GM12878 (cell line): ENCODE results near the gene GARNL3. TPM values are rescaled to one million over a fixed set of nuclear protein-coding genes. Genes with fewer than 3 reads are reported as not detected.

ENCODE experiments used
- ATAC-seq: fragments of 200-7000 bp; cut with Tn5 transposase; 3 replicates; pipeline ENCODE4 v1.9.1; 2020; ENCODE audit warnings: mild to moderate bottlenecking, moderate library complexity
- BruUV-seq: library from RNA; stranded (reverse); fragments of 400-500 nt; replicated peaks from 2 replicates; lab custom pipeline; 2021; lab: Mats Ljungman, UMichigan
- CTCF ChIA-PET: fragments of 300-600 bp; sonication (Branson Sonifier 250); formaldehyde crosslinking; extraction: SDS; loops from one replicate; lab custom pipeline; 2021; ENCODE audit warnings: inconsistent platforms; lab: Yijun Ruan, JAX
- POLR2A ChIA-PET: fragments of 350-600 bp; formaldehyde crosslinking; extraction: SDS; loops from one replicate; lab custom pipeline; 2021; ENCODE audit warnings: inconsistent platforms; lab: Charles Lee
- RAD21 ChIA-PET: fragments of 300-600 bp; sonication (Branson Sonifier 250); formaldehyde crosslinking; loops from one replicate; lab custom pipeline; 2023; ENCODE audit warnings: antibody characterized with exemption; ENCODE audit not compliant: unreplicated experiment; lab: Charles Lee
- SMC1A ChIA-PET: fragments of 300-600 bp; sonication (Branson Sonifier 250); formaldehyde crosslinking; loops from one replicate; lab custom pipeline; 2023; ENCODE audit not compliant: unreplicated experiment, uncharacterized antibody; lab: Charles Lee
- DNase-seq: peaks from one replicate; pipeline ENCODE4 v3.0.0-alpha.2; 2011; ENCODE audit warnings: low read depth, low spot score
- FAIRE-seq: peaks from 3 replicates; lab custom pipeline; 2011; peaks lifted over from hg19 to GRCh38; lab: Jason Lieb, UNC
- H2AFZ ChIP-seq: 2 replicates; pipeline ENCODE4 v1.6.0; 2011; ENCODE audit warnings: low read depth, low read length, control low read depth; ENCODE audit not compliant: control insufficient read depth
- H3K27ac ChIP-seq: 2 replicates; pipeline ENCODE4 v1.5.1; 2011; ENCODE audit warnings: control low read depth; ENCODE audit not compliant: control insufficient read depth, insufficient read depth
- H3K27me3 ChIP-seq, 2 experiments: replicated peaks in 1 of 2; 2 replicates each; pipeline versions ENCODE4 v1.6.0 to v1.6.1; 2011; ENCODE audit warnings: low read length in 1 of 2; ENCODE audit not compliant: control insufficient read depth in 2 of 2, insufficient read depth in 2 of 2
- H3K36me3 ChIP-seq, 2 experiments: 2 replicates each; pipeline ENCODE4 v1.5.1; 2011; ENCODE audit warnings: low read length in 1 of 2; ENCODE audit not compliant: control insufficient read depth in 2 of 2, insufficient read depth in 2 of 2
- H3K4me1 ChIP-seq: 2 replicates; pipeline ENCODE4 v1.6.1; 2011; ENCODE audit warnings: mild to moderate bottlenecking, low read length, moderate library complexity, mixed read lengths; ENCODE audit not compliant: control insufficient read depth, insufficient read depth
- H3K4me2 ChIP-seq: 2 replicates; pipeline ENCODE4 v1.6.0; 2011; ENCODE audit warnings: control low read depth; ENCODE audit not compliant: control insufficient read depth, insufficient read depth
- H3K4me3 ChIP-seq: fragments of 200-600 bp; sonication (generic); 2 replicates; pipeline ENCODE4 v1.5.1; 2016
- H3K79me2 ChIP-seq: 2 replicates; pipeline ENCODE4 v1.6.0; 2011; ENCODE audit warnings: low read length; ENCODE audit not compliant: control insufficient read depth, insufficient read depth
- H3K9ac ChIP-seq: 2 replicates; pipeline ENCODE4 v1.8.0; 2011; ENCODE audit warnings: low read length, control low read depth, mixed read lengths; ENCODE audit not compliant: control insufficient read depth, insufficient read depth
- H3K9me3 ChIP-seq: replicated peaks from 3 replicates; pipeline ENCODE4 v1.5.1; 2011; ENCODE audit warnings: mild to moderate bottlenecking, low read length; ENCODE audit not compliant: control insufficient read depth, insufficient read depth
- H4K20me1 ChIP-seq: 2 replicates; pipeline ENCODE4 v1.6.0; 2011; ENCODE audit not compliant: control insufficient read depth, insufficient read depth
- ETV6 ChIP-seq, 2 experiments: fragments of 450-650 bp in 1 of 2; IDR thresholded peaks in 1 of 2; conservative IDR thresholded peaks in 1 of 2; 2 replicates each; pipeline ENCODE4 v1.6.1; 2014; ENCODE audit warnings: antibody characterized with exemption in 1 of 2, borderline replicate concordance in 1 of 2, low read depth in 1 of 2, mild to moderate bottlenecking in 1 of 2, moderate library complexity in 1 of 2
- EZH2 ChIP-seq: IDR thresholded peaks from 2 replicates; pipeline ENCODE4 v1.6.1; 2012; ENCODE audit warnings: low read depth, mild to moderate bottlenecking, control low read depth, inconsistent platforms, low read length, borderline replicate concordance; ENCODE audit not compliant: control insufficient read depth
- HCFC1 ChIP-seq: fragments of 150-350 bp; IDR thresholded peaks from 2 replicates; pipeline ENCODE4 v1.6.1; 2014; ENCODE audit warnings: low read length
- HDGF ChIP-seq: fragments of 450-650 bp; IDR thresholded peaks from 2 replicates; pipeline ENCODE4 v1.6.1; 2016; ENCODE audit warnings: antibody characterized with exemption
- KLF5 ChIP-seq: fragments of 450-650 bp; IDR thresholded peaks from 2 replicates; pipeline ENCODE4 v1.6.1; 2014; ENCODE audit warnings: mild to moderate bottlenecking; ENCODE audit not compliant: partially characterized antibody
- MEF2B ChIP-seq: fragments of 450-650 bp; IDR thresholded peaks from 2 replicates; pipeline ENCODE4 v1.6.1; 2018; ENCODE audit warnings: mild to moderate bottlenecking, moderate library complexity; ENCODE audit not compliant: partially characterized antibody, poor library complexity, severe bottlenecking
- MYC ChIP-seq: IDR thresholded peaks from 2 replicates; pipeline ENCODE4 v1.6.1; 2011; ENCODE audit warnings: mild to moderate bottlenecking, low read length, moderate library complexity, inconsistent platforms; ENCODE audit not compliant: insufficient read depth, insufficient replicate concordance, insufficient read length, severe bottlenecking
- NR2C2 ChIP-seq: IDR thresholded peaks from 2 replicates; pipeline ENCODE4 v1.6.1; 2011; ENCODE audit warnings: borderline replicate concordance, low read depth; ENCODE audit not compliant: control insufficient read depth, insufficient read length
- PML ChIP-seq: IDR thresholded peaks from 2 replicates; pipeline ENCODE4 v1.6.1; 2012; ENCODE audit warnings: low read length, inconsistent platforms
- SIX5 ChIP-seq: IDR thresholded peaks from 2 replicates; pipeline ENCODE4 v1.6.1; 2011; ENCODE audit warnings: mild to moderate bottlenecking, low read depth, low read length, moderate library complexity; ENCODE audit not compliant: severe bottlenecking
- TARDBP ChIP-seq: IDR thresholded peaks from 2 replicates; pipeline ENCODE4 v1.6.1; 2016; ENCODE audit warnings: borderline replicate concordance
- WRNIP1 ChIP-seq: IDR thresholded peaks from 2 replicates; pipeline ENCODE4 v1.6.1; 2011; ENCODE audit warnings: low read depth, low read length, improper control_type of control experiment, borderline replicate concordance
- YBX1 ChIP-seq: fragments of 450-650 bp; IDR thresholded peaks from 2 replicates; pipeline ENCODE4 v1.6.1; 2016; ENCODE audit warnings: antibody characterized with exemption
- ZNF207 ChIP-seq: fragments of 450-650 bp; IDR thresholded peaks from 2 replicates; pipeline ENCODE4 v1.6.1; 2014; ENCODE audit warnings: antibody characterized with exemption, mild to moderate bottlenecking, borderline replicate concordance
- WGBS: methylation state at CpG from one replicate; pipeline ENCODE4 v1.1.6; 2016; ENCODE audit warnings: low lambda C conversion rate; ENCODE audit not compliant: insufficient replicate concordance, insufficient coverage; ENCODE audit errors: missing lambda C conversion rate; 5-methylcytosine and 5-hydroxymethylcytosine counted together
- in situ Hi-C: fragments of 300-500 bp; cut with MboI; formaldehyde crosslinking; loops from 9 replicates; pipeline ENCODE4 v1.14.3; 2018; ENCODE audit warnings: mixed read lengths
- intact Hi-C: fragments of 100-400 bp; cut with micrococcal nuclease; formaldehyde crosslinking; loops from one replicate; pipeline ENCODE4 v1.14.2; 2022; ENCODE audit not compliant: unreplicated experiment
- polyA plus RNA-seq, 11 experiments: library from polyadenylated mRNA; depleted of rRNA in 4 of 11; unstranded in 6 of 11; stranded (reverse) in 5 of 11; fragments of >200 nt; fragmentation: Nextera tagmentation in 4 of 11; fragmentation: Illumina TruSeq in 1 of 11; extraction: Ambion mirVana in 4 of 11; extraction: Trizol in 1 of 11; gene quantifications; 1 replicate in 1 of 11; 2 replicates in 10 of 11; pipeline versions ENCODE4 v1.2.1 to v1.2.3, GENCODE V29; 2011 to 2016; ENCODE audit warnings: inconsistent platforms in 2 of 11, missing spikeins in 2 of 11, low read depth in 1 of 11
- total RNA-seq, 4 experiments: library from RNA; depleted of rRNA in 3 of 4; stranded (reverse); fragments of >200 nt in 3 of 4; fragmentation: Illumina TruSeq in 1 of 4; extraction: Trizol in 1 of 4; gene quantifications; 2 replicates each; pipeline versions ENCODE4 v1.2.1 to v1.2.3, GENCODE V29; 2013 to 2021
- TF ChIP-seq, protein P1 (sequence below): fragments of 450-650 bp; IDR thresholded peaks from 2 replicates; pipeline ENCODE4 v1.6.1; 2017; ENCODE audit warnings: mild to moderate bottlenecking, low read depth, inconsistent platforms; ENCODE audit not compliant: poor library complexity, severe bottlenecking

The GARNL3 gene
- total and polyA plus RNA-seq, 10 of the 15 experiments (the other 5 are each of a cell fraction or from before 2014, with no cell fraction given) = 0.89 to 13.2 (median 6.3) TPM

DNA sequence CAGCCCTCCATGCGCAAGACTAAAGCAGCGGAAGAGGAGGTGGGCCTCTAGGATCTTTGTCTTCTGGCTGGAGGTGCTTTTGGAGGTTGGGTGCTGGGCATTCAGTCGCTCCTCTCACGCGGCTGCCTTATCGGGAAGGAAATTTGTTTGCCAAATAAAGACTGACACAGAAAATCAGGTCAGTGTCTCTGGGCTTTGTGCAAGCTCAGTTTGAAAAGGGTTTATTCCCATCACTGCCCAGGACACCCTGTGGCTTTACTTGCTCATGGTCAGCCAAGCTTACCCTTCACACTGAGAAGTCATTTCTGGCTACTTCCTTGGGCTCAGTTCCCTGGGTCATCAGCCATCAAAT, 142.9 kb downstream of the GARNL3 start:
- POLR2A ChIA-PET = no interaction called here
- Histone ChIP-seq H3K4me1 (no peaks in the 10 kb centered on the region), H3K4me2 (no peak overlapping the region), H3K4me3 (no peak overlapping the region), H3K27me3 (no peaks in the 10 kb centered on the region), H3K27ac (no peak overlapping the region), H3K36me3 (peaks cover 0 to 3% of the 10 kb centered on the region in 2 experiments; a peak in 2 of 4 replicates), H3K9ac (no peak overlapping the region), H3K9me3 (no peaks in the 10 kb centered on the region), H3K79me2 (no peaks in the 10 kb centered on the region), H4K20me1 (no peaks in the 10 kb centered on the region), H2AFZ (no peak overlapping the region)
- FAIRE-seq (no peak), DNase-seq (no peak), ATAC-seq (no peak)
- intact Hi-C loops (no loop called here), in situ Hi-C loops (no loop called here)
- WGBS = 99% methylated on average over 6 of the region's 6 CpGs
- BruUV-seq = no TSS peak
- SMC1A ChIA-PET = interaction anchor here (1.3 kb wide), 1 partner anchor 48 kb away, joined by 4 read pairs; no protein-coding TSS in a partner anchor
- no peak for TF ChIP-seq HCFC1
- no peak for TF ChIP-seq EZH2
- TF ChIP-seq TARDBP = no peak
- no peak for TF ChIP-seq YBX1
- TF ChIP-seq PML = no peak
- no peak for TF ChIP-seq WRNIP1
- TF ChIP-seq NR2C2 = no peak
- no peak for TF ChIP-seq ETV6 (conservative IDR thresholded peaks at IDR 0.05 in 1 of 2, IDR thresholded peaks at IDR 0.05 in 1 of 2; ENCODE audit: borderline replicate concordance in 1 of 2, low read depth in 1 of 2)
- TF ChIP-seq, protein P1, sequence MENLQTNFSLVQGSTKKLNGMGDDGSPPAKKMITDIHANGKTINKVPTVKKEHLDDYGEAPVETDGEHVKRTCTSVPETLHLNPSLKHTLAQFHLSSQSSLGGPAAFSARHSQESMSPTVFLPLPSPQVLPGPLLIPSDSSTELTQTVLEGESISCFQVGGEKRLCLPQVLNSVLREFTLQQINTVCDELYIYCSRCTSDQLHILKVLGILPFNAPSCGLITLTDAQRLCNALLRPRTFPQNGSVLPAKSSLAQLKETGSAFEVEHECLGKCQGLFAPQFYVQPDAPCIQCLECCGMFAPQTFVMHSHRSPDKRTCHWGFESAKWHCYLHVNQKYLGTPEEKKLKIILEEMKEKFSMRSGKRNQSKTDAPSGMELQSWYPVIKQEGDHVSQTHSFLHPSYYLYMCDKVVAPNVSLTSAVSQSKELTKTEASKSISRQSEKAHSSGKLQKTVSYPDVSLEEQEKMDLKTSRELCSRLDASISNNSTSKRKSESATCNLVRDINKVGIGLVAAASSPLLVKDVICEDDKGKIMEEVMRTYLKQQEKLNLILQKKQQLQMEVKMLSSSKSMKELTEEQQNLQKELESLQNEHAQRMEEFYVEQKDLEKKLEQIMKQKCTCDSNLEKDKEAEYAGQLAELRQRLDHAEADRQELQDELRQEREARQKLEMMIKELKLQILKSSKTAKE = no peak
- no peak for TF ChIP-seq SIX5
- TF ChIP-seq HDGF = no peak
- no peak for TF ChIP-seq MEF2B
- no peak for TF ChIP-seq ZNF207
- TF ChIP-seq MYC = no peak
- TF ChIP-seq KLF5 = no peak
- CTCF ChIA-PET = interaction anchor here (1.0 kb wide), 1 partner anchor 95 kb away, joined by 3 read pairs; no protein-coding TSS in a partner anchor
- RAD21 ChIA-PET = interaction anchor here (0.9 kb wide), 1 partner anchor 11 kb away, joined by 3 read pairs; the partner anchor contains the start of gene SLC2A8
